Uterus (tissue), 4 donors: Measurements from ENCODE around the gene HHLA2. TPM values are rescaled to one million over a fixed set of nuclear protein-coding genes. Genes with fewer than 3 reads are reported as not detected.
"Not testable (repeated sequence)": the region's sequence is repeated elsewhere in the genome, so short reads cannot be mapped to it uniquely, and the experiment has no call there.

Experiments
- DNase-seq, 2 donors: peaks; one replicate each; pipeline ENCODE4 v3.0.0-alpha.2; 2019 to 2020
- H3K27ac ChIP-seq, 2 donors: fragments of 200-600 bp; sonication (generic); 1 replicate in 1 of 2; 2 replicates in 1 of 2; pipeline ENCODE4 v1.5.1; 2016 to 2018
- H3K27me3 ChIP-seq, 2 donors: fragments of 200-600 bp; sonication (generic); one replicate each; pipeline ENCODE4 v1.5.1; 2018 to 2019; ENCODE audit warnings: control low read depth in 1 of 2
- H3K36me3 ChIP-seq, 2 donors: fragments of 200-600 bp; sonication (generic); one replicate each; pipeline ENCODE4 v1.5.1; 2019; ENCODE audit warnings: control low read depth in 1 of 2
- H3K4me1 ChIP-seq, 2 donors: fragments of 200-600 bp; sonication (generic); one replicate each; pipeline ENCODE4 v1.5.1; 2018 to 2019; ENCODE audit warnings: control low read depth in 1 of 2
- H3K4me3 ChIP-seq, 2 donors: fragments of 200-600 bp; sonication (generic); 1 replicate in 1 of 2; 2 replicates in 1 of 2; pipeline ENCODE4 v1.5.1; 2018 to 2019; ENCODE audit warnings: mild to moderate bottlenecking in 1 of 2
- H3K9me3 ChIP-seq, 2 donors: fragments of 200-600 bp; sonication (generic); one replicate each; pipeline ENCODE4 v1.5.1; 2019; ENCODE audit warnings: control low read depth in 1 of 2
- CTCF ChIP-seq, 4 experiments: fragments of 200-600 bp in 2 of 4; fragments of 450-650 bp in 2 of 4; sonication (generic) in 2 of 4; IDR thresholded peaks; one replicate each; pipeline ENCODE4 v1.5.1; 2016 to 2019; ENCODE audit warnings: antibody characterized with exemption in 4 of 4, mild to moderate bottlenecking in 2 of 4, moderate library complexity in 1 of 4
- POLR2A ChIP-seq, 2 donors: fragments of 450-650 bp; IDR thresholded peaks; one replicate each; pipeline ENCODE4 v1.6.1; 2016; ENCODE audit warnings: antibody characterized with exemption in 2 of 2, mild to moderate bottlenecking in 1 of 2, moderate library complexity in 1 of 2
- intact Hi-C: fragments of 100-400 bp; cut with DNase I; formaldehyde crosslinking; loops from one replicate; pipeline ENCODE4 v1.15.1; 2023; ENCODE audit warnings: low total_unique reads
- total RNA-seq, 4 donors: library from RNA; depleted of rRNA in 3 of 4; stranded (reverse); fragments of >200 nt in 3 of 4; gene quantifications; one replicate each; pipeline versions ENCODE4 v1.1.0 to v1.2.4, GENCODE V29; 2014 to 2023
- donor health status: DM: yes; HTN: yes; CAD: no.

Gene HHLA2
- total RNA-seq, 4 donors from 2014 or later: 0.18 to 1.0 TPM; not detected in 2

GRCh38 chr3:108285176-108285575 lies 11.2 kb upstream of the HHLA2 start:
- no peak overlapping the region for H3K4me3 ChIP-seq
- H3K27me3 ChIP-seq: no peaks in the 10 kb centered on the region
- no peak overlapping the region for H3K27ac ChIP-seq
- H3K9me3 ChIP-seq: no peaks in the 10 kb centered on the region
- intact Hi-C loops: no loop called here
- H3K36me3 ChIP-seq: no peaks in the 10 kb centered on the region
- DNase-seq: no peak
- TF ChIP-seq POLR2A (IDR thresholded peaks at IDR 0.05): no peak
- no peak for TF ChIP-seq CTCF (IDR thresholded peaks at IDR 0.05)
- no peaks in the 10 kb centered on the region for H3K4me1 ChIP-seq

- H3K4me1 ChIP-seq: no peaks in the 10 kb centered on the region
- no peak overlapping the region for H3K4me3 ChIP-seq
- TF ChIP-seq CTCF (IDR thresholded peaks at IDR 0.05): no peak
- TF ChIP-seq POLR2A (IDR thresholded peaks at IDR 0.05): no peak
- intact Hi-C loops: no loop called here
- H3K27me3 ChIP-seq: no peaks in the 10 kb centered on the region
- H3K27ac ChIP-seq: no peak overlapping the region
- H3K36me3 ChIP-seq: no peaks in the 10 kb centered on the region
- DNase-seq: no peak
- no peaks in the 10 kb centered on the region for H3K9me3 ChIP-seq
Observed at GRCh38 chr3:108287146-108287545, 9.2 kb upstream of the HHLA2 start.

DNA sequence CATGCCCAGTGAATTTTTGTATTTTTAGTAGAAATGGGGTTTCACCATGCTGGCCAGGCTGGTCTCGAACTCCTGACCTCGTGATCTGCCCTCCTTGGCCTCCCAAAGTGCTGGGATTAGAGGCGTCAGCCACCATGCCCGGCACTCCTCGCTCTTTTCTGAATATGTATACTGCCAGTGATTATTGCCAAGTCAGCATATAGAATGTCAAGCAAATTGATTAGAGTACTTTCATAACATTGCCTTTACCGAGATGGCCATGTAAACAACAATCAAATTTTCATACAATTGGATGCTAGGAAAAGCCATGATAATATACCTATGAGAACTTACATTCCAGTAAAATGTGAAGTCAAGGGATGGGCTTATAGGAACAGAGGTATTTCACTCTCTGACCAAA lies 8.2 kb upstream of the HHLA2 start:
- intact Hi-C loops, H3K4me1 ChIP-seq, H3K27me3 ChIP-seq, H3K36me3 ChIP-seq, H3K9me3 ChIP-seq, DNase-seq, H3K4me3 ChIP-seq, H3K27ac ChIP-seq: not testable (repeated sequence)

GRCh38 chr3:108289159-108289558 lies 7.2 kb upstream of the HHLA2 start:
- Histone ChIP-seq H3K4me1 (no peaks in the 10 kb centered on the region), H3K4me3 (no peak overlapping the region), H3K27ac (no peak overlapping the region), H3K27me3 (no peaks in the 10 kb centered on the region), H3K36me3 (no peaks in the 10 kb centered on the region), H3K9me3 (no peaks in the 10 kb centered on the region)
- TF ChIP-seq CTCF (IDR thresholded peaks at IDR 0.05) (no peak), POLR2A (IDR thresholded peaks at IDR 0.05) (no peak)
- DNase-seq: no peak
- intact Hi-C loops: no loop called here

DNA sequence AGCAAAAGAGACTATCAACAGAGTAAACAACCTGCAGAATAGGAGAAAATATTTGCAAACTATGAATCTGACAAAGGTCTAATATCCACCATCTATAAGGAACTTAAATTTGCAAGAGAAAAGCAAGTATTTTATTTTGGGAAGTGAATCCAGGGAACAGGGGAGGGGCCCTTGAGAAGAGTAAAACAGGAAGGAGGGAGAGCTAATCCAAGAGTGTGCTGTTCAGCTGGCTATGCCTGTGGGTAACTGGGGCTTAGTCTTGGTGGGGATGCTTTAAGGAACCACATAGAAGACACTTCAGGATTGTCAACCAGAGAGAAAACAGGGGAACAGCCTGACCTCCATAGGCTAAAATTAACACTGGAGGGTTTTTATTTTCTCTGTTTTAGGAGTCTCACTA lies 3.9 kb upstream of the HHLA2 start:
- Histone ChIP-seq H3K36me3 (no peaks in the 10 kb centered on the region), H3K27ac (no peak overlapping the region), H3K4me1 (no peaks in the 10 kb centered on the region), H3K4me3 (no peak overlapping the region), H3K9me3 (no peaks in the 10 kb centered on the region), H3K27me3 (no peaks in the 10 kb centered on the region)
- no peak for TF ChIP-seq CTCF (IDR thresholded peaks at IDR 0.05)
- TF ChIP-seq POLR2A (IDR thresholded peaks at IDR 0.05): no peak
- DNase-seq: no peak
- intact Hi-C loops: no loop called here

DNA sequence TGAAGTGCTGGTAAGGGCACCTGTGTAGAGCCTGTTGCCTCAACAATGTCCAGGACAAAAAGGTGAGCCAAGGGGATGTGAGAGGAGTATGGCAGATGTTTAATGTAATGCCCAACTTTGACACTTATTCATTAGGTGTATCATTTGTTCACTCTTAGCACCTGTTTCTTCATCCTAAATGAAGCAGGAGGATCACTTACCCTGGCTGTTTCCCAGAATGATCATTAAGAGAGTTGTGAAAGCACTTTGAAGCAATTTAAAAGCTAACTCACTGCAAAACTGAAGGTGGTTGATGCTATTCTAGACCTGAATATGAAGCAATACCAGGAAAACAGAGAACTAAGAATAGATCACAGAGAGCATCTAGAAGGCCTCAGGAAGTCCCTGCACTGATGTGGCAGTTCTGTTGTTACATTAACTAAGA lies 3.4 kb upstream of the HHLA2 start:
- no peak for TF ChIP-seq CTCF (IDR thresholded peaks at IDR 0.05)
- no peak for TF ChIP-seq POLR2A (IDR thresholded peaks at IDR 0.05)
- H3K4me1 ChIP-seq: no peaks in the 10 kb centered on the region
- no peak overlapping the region for H3K4me3 ChIP-seq
- intact Hi-C loops: no loop called here
- no peaks in the 10 kb centered on the region for H3K9me3 ChIP-seq
- H3K27ac ChIP-seq: no peak overlapping the region
- H3K27me3 ChIP-seq: no peaks in the 10 kb centered on the region
- DNase-seq: no peak
- no peaks in the 10 kb centered on the region for H3K36me3 ChIP-seq
